HG03103 (cell line): ENCODE data around the gene GADD45G.

Source experiments
- ATAC-seq: cut with Tn5 transposase; IDR thresholded peaks from one replicate; pipeline ENCODE4 v1.9.1; 2021; ENCODE audit warnings: low read depth; ENCODE audit not compliant: unreplicated experiment

The GADD45G gene

GRCh38 chr9:89628601-89629000 is 23.8 kb downstream of the GADD45G start:
- ATAC-seq, result no peak

GRCh38 chr9:89629081-89629976 is 24.5 kb downstream of the GADD45G start:
- ATAC-seq, result no peak

GRCh38 chr9:89630508-89630907 is 25.7 kb downstream of the GADD45G start:
- ATAC-seq, result no peak

GRCh38 chr9:89631384-89631783 is 26.6 kb downstream of the GADD45G start:
- no peak for ATAC-seq

DNA sequence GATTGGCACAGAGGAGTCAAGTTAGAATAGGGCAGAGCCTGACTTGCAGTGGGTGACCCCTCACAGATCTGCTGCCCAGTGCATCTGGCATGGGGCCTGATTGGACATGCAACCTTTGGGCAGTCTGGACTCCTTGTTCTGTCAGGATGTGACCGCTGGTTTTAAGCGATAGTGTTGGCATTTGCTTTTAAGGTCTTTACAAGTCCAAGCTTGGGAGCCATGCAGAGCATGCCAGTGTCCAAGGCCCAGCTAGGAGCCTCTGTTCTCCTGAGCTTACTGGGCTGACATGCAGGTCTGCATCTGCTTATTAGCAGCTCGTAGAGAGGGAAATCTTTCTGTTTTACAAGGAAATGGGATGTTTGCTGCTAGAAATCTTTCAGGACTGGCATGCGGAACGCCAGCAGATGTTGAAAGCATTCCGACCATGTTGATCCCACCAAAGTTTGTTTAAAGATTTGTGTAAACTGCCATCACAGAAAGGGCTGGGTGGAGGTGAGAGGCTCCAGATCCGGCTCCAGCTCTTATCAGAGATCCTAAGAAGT is 27.5 kb downstream of the GADD45G start:
- no peak for ATAC-seq

DNA sequence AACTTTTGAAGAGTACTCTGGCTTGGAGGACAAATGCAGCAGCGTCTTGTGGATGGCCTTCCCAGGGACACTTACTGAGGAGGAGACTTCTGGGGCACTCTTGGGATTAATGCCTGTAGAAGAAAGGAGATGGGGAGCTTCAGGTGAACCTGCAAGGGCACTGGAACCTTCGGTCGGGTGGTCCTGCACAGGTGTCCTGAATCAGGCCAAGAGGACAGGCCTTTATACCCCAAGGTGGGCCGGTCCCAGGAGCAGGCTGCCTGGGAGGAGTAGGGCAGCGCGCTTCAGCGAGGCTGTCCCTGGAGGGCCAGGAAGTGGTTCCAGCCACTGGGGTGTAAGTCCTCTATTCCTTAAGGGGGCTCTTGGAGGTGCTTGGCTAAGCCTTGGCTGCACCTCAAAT is 27.9 kb downstream of the GADD45G start:
- ATAC-seq, result no peak

DNA sequence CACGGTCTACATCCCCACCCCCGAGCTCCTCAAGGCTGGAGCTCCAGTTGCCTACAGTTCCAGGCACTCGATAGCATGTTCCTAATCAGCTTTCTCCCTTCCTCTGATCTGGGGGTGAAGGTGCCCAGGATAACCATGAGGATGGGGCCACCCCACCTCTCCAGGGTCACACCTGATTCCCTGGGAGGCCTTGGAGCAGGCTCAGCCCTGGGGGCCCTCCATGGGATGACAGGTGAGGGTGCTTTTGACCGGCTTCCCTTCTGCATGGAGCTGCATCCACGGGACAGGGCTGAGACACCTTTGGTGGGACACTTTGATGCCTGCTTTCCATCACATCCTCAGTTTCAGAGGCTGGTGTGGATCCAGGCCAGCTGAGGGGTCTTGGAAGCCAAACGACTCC is 28.6 kb downstream of the GADD45G start:
- ATAC-seq, result no peak

DNA sequence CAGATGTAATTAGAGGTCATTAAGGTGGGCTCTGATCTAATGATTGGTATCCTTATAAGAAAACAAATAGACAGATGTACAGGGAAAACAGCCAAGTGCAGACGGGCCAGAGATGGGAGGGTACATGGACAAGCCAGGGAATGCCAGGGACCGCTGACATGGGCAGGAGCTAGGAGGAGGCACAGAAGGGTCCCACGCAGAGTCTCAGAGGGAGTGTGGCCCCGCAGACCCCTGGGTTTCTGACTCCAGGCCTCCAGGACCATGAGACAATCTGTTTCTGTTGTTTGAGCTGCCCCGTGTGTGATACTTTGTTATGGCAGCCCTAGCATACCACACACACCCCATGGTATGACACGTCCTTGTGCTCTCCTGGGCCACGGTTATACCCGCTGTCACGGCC is 29.1 kb downstream of the GADD45G start:
- ATAC-seq, result no peak

DNA sequence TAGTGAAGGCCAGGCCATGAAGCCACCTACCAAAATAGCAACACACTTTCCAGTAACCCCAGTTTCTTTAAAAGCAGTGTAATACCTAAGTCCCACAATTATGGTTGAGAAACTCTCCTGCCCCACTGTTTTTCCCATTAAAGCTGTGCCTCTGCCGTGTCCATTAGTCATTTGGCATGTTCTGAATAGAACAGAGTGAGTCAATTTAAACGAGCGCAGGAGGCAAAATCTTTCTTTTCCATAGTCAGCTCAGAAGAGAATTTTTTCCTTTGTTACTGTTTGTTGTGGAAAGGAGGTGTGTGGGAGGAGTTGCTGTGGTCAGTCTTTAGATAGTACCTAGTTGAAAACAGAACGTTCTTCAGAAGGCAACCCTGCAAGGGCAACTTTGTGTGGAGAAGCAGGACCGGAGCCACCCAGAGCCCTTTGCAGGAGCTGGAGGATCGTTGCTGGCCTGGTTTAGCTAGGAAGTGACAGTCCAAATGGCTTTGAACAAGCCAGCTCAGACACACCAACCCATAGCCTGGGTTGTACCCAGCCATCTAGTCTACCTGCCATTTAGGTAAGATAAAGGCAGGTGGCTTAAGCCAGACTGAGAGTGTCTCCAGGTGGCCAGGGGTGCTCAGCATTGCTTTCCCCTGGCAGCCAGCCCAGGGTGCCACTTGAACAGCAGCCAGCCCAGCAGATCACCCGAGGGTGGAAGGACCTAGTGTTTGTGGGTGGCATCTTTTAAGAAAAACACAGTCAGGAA is 30.4 kb downstream of the GADD45G start:
- no peak for ATAC-seq

DNA sequence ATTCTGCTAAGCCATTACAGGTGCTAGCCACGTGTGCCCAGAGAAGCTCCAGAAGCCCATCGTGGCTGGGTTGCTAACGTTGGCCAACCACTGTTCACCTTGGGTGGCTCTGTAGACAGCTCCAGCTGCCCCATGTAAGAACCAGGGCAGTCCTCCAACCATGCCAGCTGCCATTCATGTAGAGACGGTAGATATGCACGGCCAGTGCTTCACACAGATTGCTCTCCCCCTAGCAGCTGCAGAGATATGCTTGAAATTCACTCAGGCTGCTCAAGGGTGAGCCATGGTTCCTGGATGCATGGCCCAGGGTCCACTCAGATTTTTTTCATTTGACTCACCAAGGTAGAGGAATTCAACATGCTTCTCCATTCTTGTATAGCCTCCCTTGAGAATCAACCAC is 31.0 kb downstream of the GADD45G start:
- ATAC-seq, result no peak

GRCh38 chr9:89637787-89638186 is 33.0 kb downstream of the GADD45G start:
- no peak for ATAC-seq

- ATAC-seq, result no peak
Measured at GRCh38 chr9:89638359-89638758, 33.5 kb downstream of the GADD45G start.

GRCh38 chr9:89638893-89639292 is 34.1 kb downstream of the GADD45G start:
- no peak for ATAC-seq

DNA sequence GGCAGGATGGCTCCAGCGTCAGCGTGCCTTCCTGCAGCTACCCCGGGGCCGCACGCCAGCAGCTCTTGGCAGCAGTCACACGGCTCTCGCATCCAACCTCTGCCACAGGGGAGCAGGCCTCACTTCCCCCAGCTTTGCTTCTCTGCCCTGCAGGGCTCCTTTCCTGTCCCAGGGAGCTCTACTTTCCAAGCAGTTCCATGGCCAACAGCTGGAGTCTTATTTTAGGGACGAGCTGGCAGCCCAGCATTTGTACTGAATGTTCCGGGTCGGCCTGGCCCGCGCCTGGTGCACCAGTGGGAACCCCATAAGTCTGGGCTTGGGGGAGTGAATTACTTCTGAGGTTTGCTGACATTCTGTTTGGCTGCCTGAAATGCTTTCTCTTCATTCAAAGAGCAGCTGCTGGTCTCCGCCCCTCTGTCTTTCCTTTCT is 34.6 kb downstream of the GADD45G start:
- ATAC-seq, result no peak

DNA sequence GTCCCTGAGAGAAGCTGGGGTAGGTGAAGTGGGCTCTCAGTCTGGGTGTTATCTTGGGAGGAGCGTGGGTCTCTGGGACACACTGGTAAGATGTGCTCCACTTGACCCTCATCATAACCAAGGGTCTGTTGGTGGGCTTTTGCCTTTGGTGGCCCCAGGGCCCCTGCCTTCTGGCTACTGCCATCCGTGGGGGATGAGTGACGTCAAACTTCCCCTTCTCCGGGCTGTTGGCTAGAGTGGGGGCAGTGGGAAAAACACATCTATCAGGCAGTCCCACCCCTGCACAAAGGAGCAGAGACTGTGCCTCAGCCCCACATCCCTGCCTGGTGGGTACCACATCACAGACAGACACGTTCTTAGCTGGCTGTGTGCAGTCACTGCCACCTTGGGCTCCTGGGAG is 35.1 kb downstream of the GADD45G start:
- ATAC-seq, result no peak

GRCh38 chr9:89640361-89640760 is 35.5 kb downstream of the GADD45G start:
- no peak for ATAC-seq

DNA sequence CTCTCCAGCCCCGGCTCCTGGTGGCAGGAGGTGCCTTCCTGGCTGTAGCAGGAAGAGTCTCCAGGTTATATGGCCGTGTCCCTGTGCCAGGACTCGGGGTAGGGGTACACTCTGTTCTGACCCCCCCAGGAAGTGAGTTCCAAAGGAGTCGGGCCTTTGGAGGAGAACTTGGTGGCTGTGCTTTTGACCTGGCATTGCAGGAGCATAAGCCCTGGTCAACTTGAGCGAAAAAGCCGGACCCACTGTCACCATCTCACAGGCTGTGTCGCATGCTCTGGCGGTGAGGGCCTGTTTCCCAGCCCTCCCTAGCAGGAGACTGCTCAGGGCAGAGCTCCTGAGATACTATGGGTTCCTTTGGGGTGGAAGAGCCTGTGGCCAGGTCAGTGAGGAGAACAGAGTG is 36.0 kb downstream of the GADD45G start:
- no peak for ATAC-seq

DNA sequence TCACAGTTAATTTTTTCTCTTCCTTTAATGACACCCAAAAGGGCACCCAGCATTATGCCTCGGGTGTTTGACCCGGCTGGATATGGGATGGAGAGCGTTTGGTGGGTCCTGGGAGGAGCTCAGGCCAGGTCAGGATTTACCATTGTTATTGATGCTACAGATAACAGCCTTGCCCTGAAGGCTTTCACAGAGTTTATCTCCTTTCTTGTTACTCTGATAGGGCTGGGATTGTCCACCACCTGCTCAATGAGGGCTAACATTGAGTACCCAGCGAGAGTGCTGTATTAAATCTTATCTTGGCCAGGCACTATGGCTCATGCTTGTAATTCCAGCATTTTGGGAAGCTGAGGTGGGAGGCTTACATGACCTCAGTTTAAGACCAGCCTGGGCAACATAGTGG is 37.2 kb downstream of the GADD45G start:
- ATAC-seq, result no peak

GRCh38 chr9:89642789-89643188 is 38.0 kb downstream of the GADD45G start:
- ATAC-seq, result no peak

GRCh38 chr9:89646189-89646939 is 41.6 kb downstream of the GADD45G start:
- no peak for ATAC-seq
